ENCODE results near the gene ZNF444. TPM values are rescaled to one million over a fixed set of nuclear protein-coding genes. Genes with fewer than 3 reads are reported as not detected.
A peak's percentile ranks its signal among the peaks of the same experiment; 100 is the strongest.

The ZNF444 gene
- total and polyA plus RNA-seq, 7 donors: 11.4 to 57.4 (median 27.9) TPM

- WGBS, 2 donors: 8 to 21% methylated on average over 8 of the region's 8 CpGs
- peaks cover 0 to 44% (median 37%) of the 10 kb centered on the region in 4 donors for H3K4me1 ChIP-seq
- peaks cover 0 to 5% (median 0%) of the 10 kb centered on the region in 4 donors for H3K36me3 ChIP-seq
- H3K4me3 ChIP-seq: peak overlapping the region; percentile 92 to 95 (median 93)
- intact Hi-C loops (cut with DNase I): loop anchor here (2.0 kb wide), 1 partner anchor 15 kb away; no protein-coding TSS in a partner anchor
- TF ChIP-seq POLR2AphosphoS5 (IDR thresholded peaks at IDR 0.05): no peak
- no peak for TF ChIP-seq EP300 (IDR thresholded peaks at IDR 0.05)
- no peak for TF ChIP-seq POLR2A (IDR thresholded peaks at IDR 0.05)
- H3K9me3 ChIP-seq: no peaks in the 10 kb centered on the region
- DNase-seq: no peak
- peak overlapping the region; percentile 95 to 98 (median 96) for H3K27ac ChIP-seq
- H3K27me3 ChIP-seq: no peaks in the 10 kb centered on the region
Observed at GRCh38 chr19:56120002-56120370, 21.1 kb upstream of the ZNF444 start.

- TF ChIP-seq EP300 (IDR thresholded peaks at IDR 0.05) (no peak), POLR2A (IDR thresholded peaks at IDR 0.05) (no peak), CTCF (IDR thresholded peaks at IDR 0.05) (peak in 1 of 4 experiments; percentile 24), POLR2AphosphoS5 (IDR thresholded peaks at IDR 0.05) (peak in 3 of 4 donors; percentile 8 to 49 (median 32))
- Histone ChIP-seq H3K9me3 (no peaks in the 10 kb centered on the region), H3K4me1 (peaks cover 0 to 43% (median 34%) of the 10 kb centered on the region in 4 donors), H3K27me3 (no peaks in the 10 kb centered on the region), H3K27ac (peak overlapping the region; percentile 95 to 98 (median 96)), H3K36me3 (peaks cover 0 to 2% (median 0%) of the 10 kb centered on the region in 4 donors), H3K4me3 (peak overlapping the region; percentile 92 to 95 (median 93))
- intact Hi-C loops (cut with DNase I): loop anchor here (1.0 to 2.0 kb wide), 2 partner anchors 16 to 20 kb away; no protein-coding TSS in a partner anchor
- DNase-seq: peak; percentile 83
- 1% methylated on average over 99 of the region's 99 CpGs for WGBS, 2 donors
Observed at GRCh38 chr19:56120371-56121179, 20.5 kb upstream of the ZNF444 start.

GRCh38 chr19:56121180-56122167 lies 19.6 kb upstream of the ZNF444 start, which contains the start of gene ZNF787:
ZNF787 (minus strand) TSS chr19:56121295; CDS start chr19:56103217, 18,078 bp downstream.
- DNase-seq: peak; percentile 100
- TF ChIP-seq CTCF (IDR thresholded peaks at IDR 0.05) (no peak), POLR2A (IDR thresholded peaks at IDR 0.05) (peak in 1 of 2 donors; percentile 22), POLR2AphosphoS5 (IDR thresholded peaks at IDR 0.05) (peak; percentile 51 to 85 (median 80)), EP300 (IDR thresholded peaks at IDR 0.05) (peak in 1 of 4 donors; percentile 5)
- 7% methylated on average over 74 of the region's 74 CpGs for WGBS, 2 donors

GRCh38 chr19:56123266-56123891 lies 17.7 kb upstream of the ZNF444 start:
- no peak for TF ChIP-seq POLR2A (IDR thresholded peaks at IDR 0.05)
- no peak for TF ChIP-seq CTCF (IDR thresholded peaks at IDR 0.05)
- no peak for TF ChIP-seq POLR2AphosphoS5 (IDR thresholded peaks at IDR 0.05)
- no peak for TF ChIP-seq EP300 (IDR thresholded peaks at IDR 0.05)
- no peak overlapping the region for H3K4me3 ChIP-seq
- H3K9me3 ChIP-seq: no peaks in the 10 kb centered on the region
- intact Hi-C loops (cut with DNase I): no loop called here
- peaks cover 0 to 26% (median 21%) of the 10 kb centered on the region in 4 donors for H3K4me1 ChIP-seq
- no peak overlapping the region for H3K27ac ChIP-seq
- no peak for DNase-seq
- no peaks in the 10 kb centered on the region for H3K36me3 ChIP-seq
- H3K27me3 ChIP-seq: no peaks in the 10 kb centered on the region
- 88 to 91% methylated on average over 16 of the region's 16 CpGs for WGBS, 2 donors

More at GRCh38 chr19:56121180-56122167, 19.6 kb upstream of the ZNF444 start, which contains the start of gene ZNF787:
- H3K27ac ChIP-seq: peak within 1 kb of the TSS; percentile 95 to 98 (median 96)
- H3K36me3 ChIP-seq: no peaks in the 10 kb centered on the region
- intact Hi-C loops (cut with DNase I): loop anchor here (1.0 to 2.0 kb wide), 2 partner anchors 17 to 19 kb away; no protein-coding TSS in a partner anchor
- no peaks in the 10 kb centered on the region for H3K9me3 ChIP-seq
- H3K27me3 ChIP-seq: no peaks in the 10 kb centered on the region
- peak within 1 kb of the TSS; percentile 92 to 95 (median 93) for H3K4me3 ChIP-seq
- H3K4me1 ChIP-seq: peaks cover 0 to 43% (median 32%) of the 10 kb centered on the region in 4 donors

Measured in sigmoid colon (tissue), 7 donors.